ENCODE results near the gene MGAT3.

Gene MGAT3

DNA sequence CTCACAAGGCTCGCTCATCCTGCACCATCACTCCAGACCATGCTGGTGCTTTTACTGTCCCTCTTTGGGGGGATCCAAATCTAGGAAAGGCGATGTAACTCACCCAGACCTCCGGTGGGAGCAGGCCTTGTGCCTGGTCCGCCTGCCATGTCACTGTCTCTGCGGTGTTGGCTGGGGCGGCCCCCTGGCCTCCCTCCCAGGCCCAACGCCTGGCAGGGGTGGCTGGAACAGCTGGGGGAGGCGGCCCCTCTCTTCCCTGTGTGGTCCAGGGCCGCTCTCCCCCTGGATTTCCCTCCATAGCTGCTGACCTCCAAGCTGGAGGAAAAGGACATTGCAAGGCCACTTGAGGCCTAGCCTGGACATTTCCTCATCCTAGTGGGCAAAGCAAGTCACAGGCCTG is 11.1 kb upstream of the MGAT3 start:
- in situ Hi-C loops (cut with HindIII; ENCODE audit: low pct_unique_long_range_greater_than_20kb, low sequenced_read_pairs): no loop called here
- no peak for DNase-seq (ENCODE audit: low read depth in 1 of 2, low spot score in 1 of 2)
- TF ChIP-seq JUND (IDR thresholded peaks at IDR 0.05; ENCODE audit: low read depth): no peak

DNA sequence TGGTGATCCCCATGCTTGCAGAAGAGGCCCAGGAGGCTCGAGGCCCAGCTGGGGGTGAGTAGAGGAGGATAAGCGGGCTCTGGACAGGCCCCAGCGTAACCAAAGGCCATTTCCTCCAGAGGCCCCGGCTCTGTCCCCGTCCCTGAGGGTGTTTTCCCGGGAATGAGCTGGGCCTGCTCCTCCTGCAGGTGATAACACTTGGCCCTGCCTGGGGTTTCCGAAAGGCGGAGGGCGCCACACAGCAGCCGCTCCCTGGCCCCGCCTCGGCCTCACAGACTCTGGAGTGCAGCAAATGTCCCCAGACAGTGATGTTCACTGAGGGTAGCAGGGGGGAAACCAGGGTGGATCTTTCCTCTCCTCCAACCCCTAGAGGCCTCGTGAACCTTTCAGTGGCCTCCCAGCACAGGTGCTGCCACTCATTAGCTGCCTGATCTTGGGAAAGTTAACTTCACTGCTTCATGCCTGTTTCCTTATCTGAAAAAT is 10.5 kb upstream of the MGAT3 start:
- no peak for DNase-seq (ENCODE audit: low read depth in 1 of 2, low spot score in 1 of 2)
- TF ChIP-seq JUND (IDR thresholded peaks at IDR 0.05; ENCODE audit: low read depth): no peak
- in situ Hi-C loops (cut with HindIII; ENCODE audit: low pct_unique_long_range_greater_than_20kb, low sequenced_read_pairs): no loop called here

GRCh38 chr22:39448205-39449054 is 8.4 kb upstream of the MGAT3 start:
- in situ Hi-C loops (cut with HindIII; ENCODE audit: low pct_unique_long_range_greater_than_20kb, low sequenced_read_pairs): no loop called here
- peak; percentile 64 to 75 for DNase-seq (ENCODE audit: low read depth in 1 of 2, low spot score in 1 of 2)
- TF ChIP-seq JUND (IDR thresholded peaks at IDR 0.05; ENCODE audit: low read depth): no peak

- TF ChIP-seq JUND (IDR thresholded peaks at IDR 0.05; ENCODE audit: low read depth): no peak
- in situ Hi-C loops (cut with HindIII; ENCODE audit: low pct_unique_long_range_greater_than_20kb, low sequenced_read_pairs): no loop called here
- DNase-seq (ENCODE audit: low read depth in 1 of 2, low spot score in 1 of 2): no peak
Measured at GRCh38 chr22:39449708-39450107, 7.1 kb upstream of the MGAT3 start.

DNA sequence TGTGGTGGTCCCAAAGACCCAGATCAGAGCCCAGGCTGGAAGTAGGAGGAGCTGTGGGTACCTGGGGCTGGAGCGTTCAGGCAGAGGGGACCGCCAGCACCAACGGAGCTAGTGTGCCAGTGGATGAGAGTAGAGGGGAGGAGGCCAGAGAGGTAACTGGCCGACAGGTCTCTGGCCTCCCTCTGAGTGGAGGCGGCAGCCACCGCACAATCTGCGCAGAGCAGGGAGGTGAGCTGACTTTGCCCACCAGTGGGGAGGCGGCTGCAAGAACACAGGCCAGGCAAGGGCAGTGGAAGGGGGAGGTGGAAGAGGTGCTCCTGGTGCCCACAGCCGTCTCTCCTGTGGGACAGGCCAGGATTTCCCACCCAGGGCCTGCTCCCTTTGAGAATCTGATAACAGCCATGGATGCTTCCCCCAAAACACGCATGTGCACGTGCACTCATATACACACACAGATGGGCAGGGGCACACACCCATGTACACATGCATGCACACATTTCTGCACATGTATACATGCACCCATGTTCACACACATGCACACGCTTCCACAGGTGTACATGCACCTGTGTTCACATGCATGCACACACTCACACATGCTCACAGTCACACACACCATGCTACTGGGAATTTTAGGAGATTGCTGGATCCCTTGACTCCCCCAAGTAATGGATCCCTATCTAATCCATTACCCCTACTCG is 6.4 kb upstream of the MGAT3 start:
- in situ Hi-C loops (cut with HindIII; ENCODE audit: low pct_unique_long_range_greater_than_20kb, low sequenced_read_pairs): no loop called here
- TF ChIP-seq JUND (IDR thresholded peaks at IDR 0.05; ENCODE audit: low read depth): no peak
- DNase-seq (ENCODE audit: low read depth in 1 of 2, low spot score in 1 of 2): no peak

DNA sequence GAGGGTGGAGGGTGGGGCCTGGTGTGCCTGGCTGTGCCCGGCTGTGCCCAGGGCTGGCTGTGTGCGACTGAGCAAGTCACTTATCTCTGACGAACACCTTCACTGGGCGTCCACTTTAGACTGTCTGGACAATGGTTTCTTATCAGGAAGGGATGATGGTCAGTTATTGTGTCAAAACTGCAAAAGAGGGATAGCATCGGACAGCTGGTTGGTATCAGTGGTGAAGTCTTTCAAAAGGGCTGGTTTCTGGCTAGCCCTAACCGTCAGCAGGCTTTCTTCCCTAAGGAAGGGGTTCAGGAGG is 4.1 kb upstream of the MGAT3 start:
- DNase-seq (ENCODE audit: low read depth in 1 of 2, low spot score in 1 of 2): no peak
- TF ChIP-seq JUND (IDR thresholded peaks at IDR 0.05; ENCODE audit: low read depth): no peak
- in situ Hi-C loops (cut with HindIII; ENCODE audit: low pct_unique_long_range_greater_than_20kb, low sequenced_read_pairs): no loop called here

DNA sequence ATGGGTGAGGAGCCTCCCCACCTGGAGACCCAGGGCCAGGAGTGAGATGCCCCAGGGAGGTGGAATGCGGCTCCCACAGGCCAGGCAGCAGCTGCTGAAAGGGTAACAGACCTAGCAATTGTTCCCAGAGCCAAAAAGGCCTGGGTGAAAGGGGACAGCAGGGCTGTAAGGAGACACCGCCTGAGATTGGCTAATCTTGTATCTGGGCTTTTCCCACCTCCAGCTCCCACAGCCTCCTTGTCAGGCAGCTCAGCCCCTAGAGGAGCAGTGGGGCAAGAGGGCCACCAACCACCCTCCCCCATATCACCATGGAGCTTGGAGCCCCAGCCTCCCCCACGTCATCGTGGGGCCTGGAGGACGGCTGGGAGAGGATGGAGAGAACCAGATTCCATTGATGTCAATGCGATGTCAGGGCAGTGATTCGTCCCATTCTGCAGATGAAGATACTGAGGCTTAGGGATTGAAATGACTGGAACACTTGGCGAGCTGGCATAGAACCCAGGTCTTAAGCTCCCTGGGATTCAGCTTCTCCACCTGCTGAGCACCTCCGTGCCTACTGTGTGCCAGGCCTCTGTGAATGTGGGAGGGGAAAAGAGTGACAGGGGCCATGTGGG is 2.9 kb upstream of the MGAT3 start:
- in situ Hi-C loops (cut with HindIII; ENCODE audit: low pct_unique_long_range_greater_than_20kb, low sequenced_read_pairs): no loop called here
- DNase-seq (ENCODE audit: low read depth in 1 of 2, low spot score in 1 of 2): no peak

GRCh38 chr22:39454385-39454871 is 2.4 kb upstream of the MGAT3 start:
- no peak for DNase-seq (ENCODE audit: low read depth in 1 of 2, low spot score in 1 of 2)
- in situ Hi-C loops (cut with HindIII; ENCODE audit: low pct_unique_long_range_greater_than_20kb, low sequenced_read_pairs): no loop called here
- TF ChIP-seq JUND (IDR thresholded peaks at IDR 0.05; ENCODE audit: low read depth): no peak

More for the DNA sequence above, 2.9 kb upstream of the MGAT3 start:
- TF ChIP-seq JUND (IDR thresholded peaks at IDR 0.05; ENCODE audit: low read depth): no peak

DNA sequence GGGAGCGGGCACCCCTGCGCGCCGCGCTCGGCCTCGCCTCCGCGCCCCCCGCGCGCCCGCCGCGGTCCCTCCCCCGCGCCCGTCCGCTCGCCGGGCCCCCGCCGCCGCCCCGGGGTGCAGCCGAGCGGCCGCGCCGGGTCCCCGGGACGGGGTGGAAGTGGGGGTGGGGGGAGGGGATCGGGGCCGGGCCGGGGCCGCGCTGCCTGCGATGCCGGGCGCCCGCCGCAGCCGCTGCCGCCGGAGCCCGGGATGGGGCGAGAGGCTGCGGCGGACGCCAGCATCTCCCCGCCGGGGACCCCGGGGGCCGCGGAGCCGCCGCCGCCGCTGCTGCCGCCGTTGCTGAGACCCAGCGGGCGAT is 365 bp downstream of the MGAT3 start:
- no peak for TF ChIP-seq JUND (IDR thresholded peaks at IDR 0.05; ENCODE audit: low read depth)
- no peak for DNase-seq (ENCODE audit: low read depth in 1 of 2, low spot score in 1 of 2)
- in situ Hi-C loops (cut with HindIII; ENCODE audit: low pct_unique_long_range_greater_than_20kb, low sequenced_read_pairs): no loop called here

DNA sequence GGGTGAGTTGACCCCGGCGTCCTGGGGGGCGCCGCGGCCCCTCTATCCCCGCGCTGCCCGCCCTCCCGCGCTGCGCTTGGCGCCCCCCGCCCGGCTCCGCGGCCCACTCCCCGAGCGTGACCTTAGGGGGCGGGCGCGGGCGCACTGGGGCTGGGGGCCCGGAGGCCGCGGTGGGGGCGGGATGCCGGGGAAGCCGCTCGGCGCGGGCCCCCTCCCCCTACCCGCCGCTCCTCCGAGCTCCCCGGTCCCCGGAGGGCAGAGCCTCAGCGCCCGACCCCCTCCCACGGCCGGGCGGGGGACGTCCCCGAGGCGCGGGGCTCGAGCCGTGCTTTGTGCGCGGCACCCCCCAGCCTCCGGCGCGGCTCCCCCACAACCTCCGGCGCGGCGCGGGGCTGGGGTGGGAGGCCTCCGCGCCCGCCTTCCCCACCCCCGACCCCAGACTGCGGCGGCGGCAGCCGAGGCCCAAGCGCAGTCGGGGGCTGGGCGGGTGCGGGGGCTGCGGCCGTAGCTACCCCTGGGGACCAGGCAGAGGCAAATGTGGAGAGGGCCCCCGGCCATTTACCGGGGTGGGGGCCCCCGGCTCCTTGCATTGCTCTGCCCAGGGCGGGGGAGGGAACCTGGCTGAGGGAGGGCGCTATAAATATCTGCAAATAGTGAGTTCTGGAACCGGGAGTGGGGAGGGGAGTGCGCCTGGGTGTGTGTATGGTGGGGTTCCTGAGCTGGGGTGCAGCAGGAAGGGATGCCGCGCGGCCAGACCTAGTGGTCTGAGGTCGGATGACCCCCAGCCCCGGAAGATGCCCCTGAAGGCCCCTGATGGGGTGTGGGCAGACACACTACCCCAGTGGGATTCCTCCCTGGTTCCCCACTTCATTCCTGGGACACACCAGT is 988 bp downstream of the MGAT3 start:
- in situ Hi-C loops (cut with HindIII; ENCODE audit: low pct_unique_long_range_greater_than_20kb, low sequenced_read_pairs): no loop called here
- no peak for DNase-seq (ENCODE audit: low read depth in 1 of 2, low spot score in 1 of 2)
- TF ChIP-seq JUND (IDR thresholded peaks at IDR 0.05; ENCODE audit: low read depth): no peak

- no peak for DNase-seq (ENCODE audit: low read depth in 1 of 2, low spot score in 1 of 2)
- TF ChIP-seq JUND (IDR thresholded peaks at IDR 0.05; ENCODE audit: low read depth): no peak
- in situ Hi-C loops (cut with HindIII; ENCODE audit: low pct_unique_long_range_greater_than_20kb, low sequenced_read_pairs): no loop called here
Measured at GRCh38 chr22:39458444-39459083, 1.8 kb downstream of the MGAT3 start.

DNA sequence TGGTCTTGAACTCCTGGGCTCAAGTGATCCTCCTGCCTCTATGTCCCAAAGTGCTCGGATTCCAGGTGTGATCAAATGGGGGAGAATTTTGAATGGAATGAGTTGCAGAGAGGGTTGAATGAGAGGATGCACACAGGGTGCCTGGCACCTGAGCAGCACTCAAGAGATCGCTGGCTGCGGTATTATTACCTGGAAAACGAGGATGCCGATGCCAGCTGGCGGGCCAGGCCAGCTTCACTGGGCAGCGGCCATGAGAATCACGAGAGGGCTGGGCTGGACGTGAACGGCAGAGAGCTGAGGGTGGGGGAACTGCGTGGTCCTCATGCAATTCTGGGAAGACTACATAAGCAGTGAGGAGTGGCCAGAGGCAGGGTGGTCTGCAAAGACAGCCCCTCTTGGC is 2.9 kb downstream of the MGAT3 start:
- TF ChIP-seq JUND (IDR thresholded peaks at IDR 0.05; ENCODE audit: low read depth): no peak
- DNase-seq (ENCODE audit: low read depth in 1 of 2, low spot score in 1 of 2): no peak
- in situ Hi-C loops (cut with HindIII; ENCODE audit: low pct_unique_long_range_greater_than_20kb, low sequenced_read_pairs): no loop called here

Measured in T47D (cell line).